GM12865 (cell line): ENCODE results near the gene ATF5.

Experiments used
- DNase-seq: peaks from one replicate; pipeline ENCODE4 v3.0.0; 2010; ENCODE audit warnings: low read depth
- H3K4me3 ChIP-seq: 2 replicates; pipeline ENCODE4 v1.5.1; 2011; ENCODE audit warnings: mild to moderate bottlenecking, low read depth, low read length, control low read depth
- CTCF ChIP-seq: IDR thresholded peaks from 2 replicates; pipeline ENCODE4 v1.5.1; 2011; ENCODE audit warnings: low read length, control low read depth, low read depth, inconsistent platforms; ENCODE audit not compliant: insufficient read depth; ENCODE audit errors: missing control alignments

The ATF5 gene

GRCh38 chr19:49950590-49950948 lies 21.6 kb downstream of the ATF5 start:
- H3K4me3 ChIP-seq, result no peak overlapping the region
- TF ChIP-seq CTCF, result no peak
- DNase-seq, result no peak

GRCh38 chr19:49950956-49951526 lies 22.0 kb downstream of the ATF5 start:
- DNase-seq, result no peak
- no peak overlapping the region for H3K4me3 ChIP-seq
- no peak for TF ChIP-seq CTCF

- no peak for TF ChIP-seq CTCF
- DNase-seq, result no peak
- H3K4me3 ChIP-seq, result no peak overlapping the region
Measured at GRCh38 chr19:49951806-49952478, 22.9 kb downstream of the ATF5 start.

- no peak overlapping the region for H3K4me3 ChIP-seq
- no peak for DNase-seq
- no peak for TF ChIP-seq CTCF
Measured at GRCh38 chr19:49952479-49952836, 23.5 kb downstream of the ATF5 start.

GRCh38 chr19:49952906-49953305 lies 23.9 kb downstream of the ATF5 start:
- H3K4me3 ChIP-seq, result no peak overlapping the region
- no peak for DNase-seq
- TF ChIP-seq CTCF, result no peak

- DNase-seq, result no peak
- no peak overlapping the region for H3K4me3 ChIP-seq
- TF ChIP-seq CTCF, result no peak
Measured at GRCh38 chr19:49953416-49953815, 24.4 kb downstream of the ATF5 start.

- TF ChIP-seq CTCF, result no peak
- H3K4me3 ChIP-seq, result no peak overlapping the region
- DNase-seq, result peak; percentile 32
Measured at GRCh38 chr19:49954092-49954829, 25.3 kb downstream of the ATF5 start.
